HepG2 (cell line): ENCODE data around the gene PCGF2. TPM values are rescaled to one million over a fixed set of nuclear protein-coding genes. Genes with fewer than 3 reads are reported as not detected.

Experiments used
- EHMT2 ChIP-seq: fragments of 200-600 bp; sonication (generic); IDR thresholded peaks from 2 replicates; pipeline ENCODE4 v1.7.0; 2017; ENCODE audit warnings: antibody characterized with exemption, low read depth, low read length, borderline replicate concordance
- FOXK2 ChIP-seq: fragments of 450-650 bp; IDR thresholded peaks from 2 replicates; pipeline ENCODE4 v1.6.1; 2016
- ISX ChIP-seq: sonication (generic); formaldehyde crosslinking; conservative IDR thresholded peaks from 2 replicates; pipeline ENCODE4 v1.5.0; 2020; ENCODE audit warnings: missing genetic modification reagents
- KLF6 ChIP-seq: IDR thresholded peaks from 2 replicates; pipeline ENCODE4 v1.8.0; 2016; ENCODE audit warnings: missing biosample characterization, missing genetic modification reagents
- MYC ChIP-seq: sonication (generic); formaldehyde crosslinking; IDR thresholded peaks from 2 replicates; pipeline ENCODE4 v1.9.0; 2021; ENCODE audit warnings: missing genetic modification reagents, borderline replicate concordance
- SAFB2 ChIP-seq: sonication (generic); formaldehyde crosslinking; IDR thresholded peaks from 2 replicates; pipeline ENCODE4 v1.5.1; 2020; ENCODE audit warnings: missing genetic modification reagents, low read depth, mild to moderate bottlenecking, borderline replicate concordance
- SNAI1 ChIP-seq: sonication (generic); formaldehyde crosslinking; IDR thresholded peaks from 2 replicates; pipeline ENCODE4 v1.5.0; 2020; ENCODE audit warnings: mild to moderate bottlenecking, missing genetic modification reagents, borderline replicate concordance
- ZC3H13 ChIP-seq: sonication (generic); formaldehyde crosslinking; IDR thresholded peaks from 2 replicates; pipeline ENCODE4 v1.8.1; 2023; ENCODE audit warnings: mild to moderate bottlenecking, missing genetic modification reagents, moderate library complexity
- ZNF292 ChIP-seq: sonication (generic); formaldehyde crosslinking; IDR thresholded peaks from 2 replicates; pipeline ENCODE4 v1.8.1; 2022; ENCODE audit warnings: mild to moderate bottlenecking, low read depth, missing genetic modification reagents, borderline replicate concordance
- ZNF33B ChIP-seq: sonication (generic); formaldehyde crosslinking; IDR thresholded peaks from 2 replicates; pipeline ENCODE4 v1.5.1; 2020; ENCODE audit warnings: mild to moderate bottlenecking, missing genetic modification reagents
- ZNF441 ChIP-seq: sonication (generic); formaldehyde crosslinking; IDR thresholded peaks from 2 replicates; pipeline ENCODE4 v1.7.0; 2021; ENCODE audit warnings: missing genetic modification reagents, borderline replicate concordance
- ZNF550 ChIP-seq: sonication (generic); formaldehyde crosslinking; IDR thresholded peaks from 2 replicates; pipeline ENCODE4 v1.4.0; 2020; ENCODE audit warnings: mild to moderate bottlenecking, missing genetic modification reagents, borderline replicate concordance
- polyA plus RNA-seq, 8 experiments: library from polyadenylated mRNA; depleted of rRNA in 3 of 8; stranded (reverse) in 7 of 8; unstranded in 1 of 8; fragments of >200 nt; fragmentation: Illumina TruSeq in 4 of 8; extraction: Trizol in 4 of 8; gene quantifications; 2 replicates each; pipeline versions ENCODE4 v1.2.1 to v1.2.3, GENCODE V29; 2011 to 2016; ENCODE audit warnings: low read depth in 4 of 8, missing spikeins in 1 of 8, mixed read lengths in 1 of 8; ENCODE audit not compliant: insufficient read depth in 1 of 8
- total RNA-seq, 5 experiments: library from RNA; depleted of rRNA; stranded (reverse); fragments of >200 nt; fragmentation: Illumina TruSeq; extraction: Trizol; gene quantifications; 2 replicates each; pipeline ENCODE4 v1.2.3, GENCODE V29; 2016; ENCODE audit warnings: low read depth in 1 of 5
- TF ChIP-seq, protein P1 (sequence below), 2 experiments: fragments of 450-650 bp in 1 of 2; sonication (generic) in 1 of 2; formaldehyde crosslinking in 1 of 2; IDR thresholded peaks; 2 replicates each; pipeline versions ENCODE4 v1.6.1 to v1.8.0; 2016 to 2022; ENCODE audit warnings: antibody characterized with exemption in 1 of 2, mild to moderate bottlenecking in 1 of 2, missing genetic modification reagents in 1 of 2
- TF ChIP-seq, protein P2 (sequence below): sonication (generic); IDR thresholded peaks from 2 replicates; pipeline ENCODE4 v1.6.1; 2016; ENCODE audit warnings: low read depth, borderline replicate concordance
- TF ChIP-seq, protein P3 (sequence below): sonication (generic); formaldehyde crosslinking; IDR thresholded peaks from 2 replicates; pipeline ENCODE4 v1.5.0; 2020; ENCODE audit warnings: mild to moderate bottlenecking, missing genetic modification reagents
- TF ChIP-seq, protein P4 (sequence below): sonication (generic); formaldehyde crosslinking; IDR thresholded peaks from 2 replicates; pipeline ENCODE4 v1.5.0; 2020; ENCODE audit warnings: mild to moderate bottlenecking, low read depth, missing genetic modification reagents, borderline replicate concordance

Gene PCGF2
- total and polyA plus RNA-seq, 2 of the 13 experiments (the other 11 are each of a cell fraction or from before 2014, with no cell fraction given): 11.6 to 29.4 TPM

DNA sequence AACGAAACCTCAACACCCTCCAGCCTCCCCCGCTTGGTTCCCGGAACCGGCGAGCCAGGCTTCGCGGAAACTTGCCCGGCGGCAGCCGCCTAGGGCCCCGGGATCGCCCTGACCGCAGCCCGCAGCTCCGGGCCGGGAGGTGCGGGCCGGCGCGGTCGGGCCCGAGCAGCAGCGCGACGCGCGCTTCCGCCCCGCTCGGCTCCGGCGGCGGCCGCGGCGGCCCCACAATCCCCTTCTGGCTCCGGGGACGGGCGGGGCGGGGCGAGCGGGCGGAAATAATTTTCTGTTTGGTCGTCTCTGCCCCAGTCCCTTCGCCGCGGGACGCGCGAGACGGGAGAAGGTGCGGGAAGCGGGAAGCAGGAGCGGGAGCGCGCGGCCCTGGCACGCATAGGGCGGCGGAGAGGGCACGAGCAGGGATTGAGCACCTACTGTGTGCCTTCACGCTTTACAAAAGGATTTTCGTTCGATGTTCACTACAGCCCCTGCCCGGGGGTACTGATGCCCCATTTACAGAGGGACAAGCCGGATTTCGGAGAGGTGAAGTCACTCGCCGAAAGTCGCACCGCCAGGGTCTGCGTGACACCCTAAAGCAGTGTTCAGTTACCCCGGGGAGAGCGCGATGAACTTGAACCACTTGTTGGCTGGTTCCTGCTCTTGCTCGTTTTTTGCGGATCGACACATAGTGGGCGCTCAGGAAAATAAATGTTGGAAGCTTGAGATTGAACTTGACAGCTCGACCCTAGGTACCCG is 45.8 kb downstream of the PCGF2 start (continued):
- TF ChIP-seq, protein P1, sequence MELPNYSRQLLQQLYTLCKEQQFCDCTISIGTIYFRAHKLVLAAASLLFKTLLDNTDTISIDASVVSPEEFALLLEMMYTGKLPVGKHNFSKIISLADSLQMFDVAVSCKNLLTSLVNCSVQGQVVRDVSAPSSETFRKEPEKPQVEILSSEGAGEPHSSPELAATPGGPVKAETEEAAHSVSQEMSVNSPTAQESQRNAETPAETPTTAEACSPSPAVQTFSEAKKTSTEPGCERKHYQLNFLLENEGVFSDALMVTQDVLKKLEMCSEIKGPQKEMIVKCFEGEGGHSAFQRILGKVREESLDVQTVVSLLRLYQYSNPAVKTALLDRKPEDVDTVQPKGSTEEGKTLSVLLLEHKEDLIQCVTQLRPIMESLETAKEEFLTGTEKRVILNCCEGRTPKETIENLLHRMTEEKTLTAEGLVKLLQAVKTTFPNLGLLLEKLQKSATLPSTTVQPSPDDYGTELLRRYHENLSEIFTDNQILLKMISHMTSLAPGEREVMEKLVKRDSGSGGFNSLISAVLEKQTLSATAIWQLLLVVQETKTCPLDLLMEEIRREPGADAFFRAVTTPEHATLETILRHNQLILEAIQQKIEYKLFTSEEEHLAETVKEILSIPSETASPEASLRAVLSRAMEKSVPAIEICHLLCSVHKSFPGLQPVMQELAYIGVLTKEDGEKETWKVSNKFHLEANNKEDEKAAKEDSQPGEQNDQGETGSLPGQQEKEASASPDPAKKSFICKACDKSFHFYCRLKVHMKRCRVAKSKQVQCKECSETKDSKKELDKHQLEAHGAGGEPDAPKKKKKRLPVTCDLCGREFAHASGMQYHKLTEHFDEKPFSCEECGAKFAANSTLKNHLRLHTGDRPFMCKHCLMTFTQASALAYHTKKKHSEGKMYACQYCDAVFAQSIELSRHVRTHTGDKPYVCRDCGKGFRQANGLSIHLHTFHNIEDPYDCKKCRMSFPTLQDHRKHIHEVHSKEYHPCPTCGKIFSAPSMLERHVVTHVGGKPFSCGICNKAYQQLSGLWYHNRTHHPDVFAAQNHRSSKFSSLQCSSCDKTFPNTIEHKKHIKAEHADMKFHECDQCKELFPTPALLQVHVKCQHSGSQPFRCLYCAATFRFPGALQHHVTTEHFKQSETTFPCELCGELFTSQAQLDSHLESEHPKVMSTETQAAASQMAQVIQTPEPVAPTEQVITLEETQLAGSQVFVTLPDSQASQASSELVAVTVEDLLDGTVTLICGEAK (IDR thresholded peaks at IDR 0.05): no peak
- TF ChIP-seq, protein P1 (CRISPR knock-in tag; IDR thresholded peaks at IDR 0.05): peak; percentile 62
- TF ChIP-seq FOXK2 (no peak), ZNF550 (CRISPR knock-in tag) (no peak), EHMT2 (no peak), SAFB2 (peak; percentile 84; the same call in 1 of the 2 replicates), ZC3H13 (CRISPR knock-in tag) (peak; percentile 81; the same call in 1 of the 2 replicates), ISX (no peak), MYC (CRISPR knock-in tag) (peak; percentile 90), ZNF33B (CRISPR knock-in tag) (no peak), SNAI1 (CRISPR knock-in tag) (peak; percentile 85), KLF6 (peak; percentile 85), ZNF292 (CRISPR knock-in tag) (peak; percentile 13; the same call in 1 of the 2 replicates), ZNF441 (peak; percentile 54; the same call in 1 of the 2 replicates)
- TF ChIP-seq, protein P2, sequence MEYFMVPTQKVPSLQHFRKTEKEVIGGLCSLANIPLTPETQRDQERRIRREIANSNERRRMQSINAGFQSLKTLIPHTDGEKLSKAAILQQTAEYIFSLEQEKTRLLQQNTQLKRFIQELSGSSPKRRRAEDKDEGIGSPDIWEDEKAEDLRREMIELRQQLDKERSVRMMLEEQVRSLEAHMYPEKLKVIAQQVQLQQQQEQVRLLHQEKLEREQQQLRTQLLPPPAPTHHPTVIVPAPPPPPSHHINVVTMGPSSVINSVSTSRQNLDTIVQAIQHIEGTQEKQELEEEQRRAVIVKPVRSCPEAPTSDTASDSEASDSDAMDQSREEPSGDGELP: no peak
- TF ChIP-seq, protein P3, sequence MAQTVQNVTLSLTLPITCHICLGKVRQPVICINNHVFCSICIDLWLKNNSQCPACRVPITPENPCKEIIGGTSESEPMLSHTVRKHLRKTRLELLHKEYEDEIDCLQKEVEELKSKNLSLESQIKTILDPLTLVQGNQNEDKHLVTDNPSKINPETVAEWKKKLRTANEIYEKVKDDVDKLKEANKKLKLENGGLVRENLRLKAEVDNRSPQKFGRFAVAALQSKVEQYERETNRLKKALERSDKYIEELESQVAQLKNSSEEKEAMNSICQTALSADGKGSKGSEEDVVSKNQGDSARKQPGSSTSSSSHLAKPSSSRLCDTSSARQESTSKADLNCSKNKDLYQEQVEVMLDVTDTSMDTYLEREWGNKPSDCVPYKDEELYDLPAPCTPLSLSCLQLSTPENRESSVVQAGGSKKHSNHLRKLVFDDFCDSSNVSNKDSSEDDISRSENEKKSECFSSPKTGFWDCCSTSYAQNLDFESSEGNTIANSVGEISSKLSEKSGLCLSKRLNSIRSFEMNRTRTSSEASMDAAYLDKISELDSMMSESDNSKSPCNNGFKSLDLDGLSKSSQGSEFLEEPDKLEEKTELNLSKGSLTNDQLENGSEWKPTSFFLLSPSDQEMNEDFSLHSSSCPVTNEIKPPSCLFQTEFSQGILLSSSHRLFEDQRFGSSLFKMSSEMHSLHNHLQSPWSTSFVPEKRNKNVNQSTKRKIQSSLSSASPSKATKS (CRISPR knock-in tag): no peak
- TF ChIP-seq, protein P4, sequence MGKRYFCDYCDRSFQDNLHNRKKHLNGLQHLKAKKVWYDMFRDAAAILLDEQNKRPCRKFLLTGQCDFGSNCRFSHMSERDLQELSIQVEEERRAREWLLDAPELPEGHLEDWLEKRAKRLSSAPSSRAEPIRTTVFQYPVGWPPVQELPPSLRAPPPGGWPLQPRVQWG (CRISPR knock-in tag): no peak
